Mesothelial cell of epicardium (in vitro differentiated cells): Measurements from ENCODE around the gene SCPEP1. TPM values are rescaled to one million over a fixed set of nuclear protein-coding genes. Genes with fewer than 3 reads are reported as not detected.

Source experiments
- DNase-seq, 2 experiments: peaks; one replicate each; pipeline ENCODE4 v3.0.0; 2021; ENCODE audit warnings: low spot score in 2 of 2; ENCODE audit not compliant: unreplicated experiment in 2 of 2
- H3K27ac Mint-ChIP-seq: 2 replicates; pipeline ENCODE4 v1.8.0; 2021; ENCODE audit warnings: mixed read lengths
- H3K27me3 Mint-ChIP-seq: 2 replicates; pipeline ENCODE4 v1.8.0; 2021; ENCODE audit warnings: low read depth, mixed read lengths
- H3K36me3 Mint-ChIP-seq: 2 replicates; pipeline ENCODE4 v1.8.0; 2021; ENCODE audit warnings: mixed read lengths
- H3K4me1 Mint-ChIP-seq: 2 replicates; pipeline ENCODE4 v1.8.0; 2021; ENCODE audit warnings: mixed read lengths
- H3K4me3 Mint-ChIP-seq: 2 replicates; pipeline ENCODE4 v1.8.0; 2021; ENCODE audit warnings: mild to moderate bottlenecking, moderate library complexity, mixed read lengths
- H3K9me3 Mint-ChIP-seq: 2 replicates; pipeline ENCODE4 v1.8.0; 2021; ENCODE audit warnings: mixed read lengths
- total RNA-seq: library from RNA; stranded (reverse); gene quantifications from 3 replicates; pipeline ENCODE4 v1.2.1, GENCODE V29; 2021
- TF ChIP-seq, protein P1 (sequence below): fragments of 200-600 bp; sonication (generic); IDR thresholded peaks from one replicate; pipeline ENCODE4 v1.5.0; 2021; ENCODE audit warnings: antibody characterized with exemption; ENCODE audit not compliant: unreplicated experiment

Gene SCPEP1
- total RNA-seq, 1 donor from 2014 or later = 49.1 TPM

DNA sequence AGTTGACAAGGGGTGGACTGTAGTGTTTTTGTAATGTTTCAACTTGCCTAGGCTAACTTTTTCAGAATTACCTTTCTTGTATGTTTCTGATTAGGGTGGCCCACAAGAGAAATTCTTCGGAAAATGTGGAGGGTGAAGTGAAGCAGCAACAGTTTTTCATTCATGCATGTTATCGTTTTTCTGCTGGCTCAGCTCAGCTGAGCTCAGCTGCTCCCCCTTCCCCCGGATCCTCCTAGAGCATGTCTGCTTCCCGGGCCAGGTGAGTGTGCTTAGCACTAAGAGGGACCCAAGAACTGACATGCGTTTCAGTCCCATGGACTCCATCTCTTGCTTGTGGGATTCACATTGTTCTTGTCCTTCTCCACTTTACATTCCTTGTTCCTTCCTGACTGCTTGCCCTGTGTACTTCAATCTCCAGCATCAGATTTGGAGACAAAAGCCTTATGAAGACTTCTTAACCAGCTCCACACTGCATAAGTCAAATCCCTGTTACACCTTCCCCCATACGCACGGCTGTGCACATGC lies 33.6 kb downstream of the SCPEP1 start:
- peaks cover 11% of the 10 kb centered on the region for H3K4me1 Mint-ChIP-seq
- no peak for DNase-seq
- no peaks in the 10 kb centered on the region for H3K9me3 Mint-ChIP-seq
- TF ChIP-seq, protein P1, sequence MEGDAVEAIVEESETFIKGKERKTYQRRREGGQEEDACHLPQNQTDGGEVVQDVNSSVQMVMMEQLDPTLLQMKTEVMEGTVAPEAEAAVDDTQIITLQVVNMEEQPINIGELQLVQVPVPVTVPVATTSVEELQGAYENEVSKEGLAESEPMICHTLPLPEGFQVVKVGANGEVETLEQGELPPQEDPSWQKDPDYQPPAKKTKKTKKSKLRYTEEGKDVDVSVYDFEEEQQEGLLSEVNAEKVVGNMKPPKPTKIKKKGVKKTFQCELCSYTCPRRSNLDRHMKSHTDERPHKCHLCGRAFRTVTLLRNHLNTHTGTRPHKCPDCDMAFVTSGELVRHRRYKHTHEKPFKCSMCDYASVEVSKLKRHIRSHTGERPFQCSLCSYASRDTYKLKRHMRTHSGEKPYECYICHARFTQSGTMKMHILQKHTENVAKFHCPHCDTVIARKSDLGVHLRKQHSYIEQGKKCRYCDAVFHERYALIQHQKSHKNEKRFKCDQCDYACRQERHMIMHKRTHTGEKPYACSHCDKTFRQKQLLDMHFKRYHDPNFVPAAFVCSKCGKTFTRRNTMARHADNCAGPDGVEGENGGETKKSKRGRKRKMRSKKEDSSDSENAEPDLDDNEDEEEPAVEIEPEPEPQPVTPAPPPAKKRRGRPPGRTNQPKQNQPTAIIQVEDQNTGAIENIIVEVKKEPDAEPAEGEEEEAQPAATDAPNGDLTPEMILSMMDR = no peak
- no peak overlapping the region for H3K27ac Mint-ChIP-seq
- no peak overlapping the region for H3K4me3 Mint-ChIP-seq
- H3K36me3 Mint-ChIP-seq = no peaks in the 10 kb centered on the region
- no peaks in the 10 kb centered on the region for H3K27me3 Mint-ChIP-seq

DNA sequence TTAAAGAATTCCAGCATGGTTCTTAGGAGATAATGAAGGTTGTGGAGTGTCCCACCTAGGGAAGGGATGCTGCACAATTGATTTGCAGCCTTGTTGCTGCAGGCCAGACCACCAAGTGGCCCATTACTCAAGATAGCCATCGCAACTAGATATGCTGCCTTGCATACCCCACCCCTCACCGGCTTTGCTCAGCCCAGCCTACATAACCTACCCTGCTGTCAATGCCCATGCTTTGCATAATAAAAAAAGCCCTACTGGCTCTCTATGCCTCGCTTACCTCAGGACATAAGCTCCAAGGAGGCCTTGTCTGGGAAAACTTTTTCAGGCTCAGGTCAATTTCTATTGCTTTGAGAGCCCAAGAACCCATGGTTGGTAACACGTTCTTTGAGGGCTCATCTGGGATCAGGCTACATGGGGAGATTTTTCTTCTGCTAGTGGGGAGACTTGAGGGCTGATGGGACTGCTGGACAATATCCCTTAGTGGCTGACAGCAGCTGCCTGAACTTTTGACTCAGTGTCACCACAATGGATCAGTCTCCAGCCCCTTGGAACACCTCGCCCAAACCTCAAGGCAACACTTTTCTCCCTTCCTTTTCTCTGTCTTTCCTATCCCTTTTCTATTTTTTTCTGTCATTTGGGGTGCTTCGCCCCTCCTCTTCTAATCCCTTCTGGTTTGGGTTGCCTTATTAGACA lies 38.3 kb downstream of the SCPEP1 start:
- no peak for DNase-seq
- Mint-ChIP-seq H3K4me1 (peaks cover 12% of the 10 kb centered on the region), H3K36me3 (no peaks in the 10 kb centered on the region), H3K27me3 (no peaks in the 10 kb centered on the region), H3K27ac (no peak overlapping the region), H3K9me3 (no peaks in the 10 kb centered on the region), H3K4me3 (no peak overlapping the region)
- TF ChIP-seq, protein P1 = no peak

DNA sequence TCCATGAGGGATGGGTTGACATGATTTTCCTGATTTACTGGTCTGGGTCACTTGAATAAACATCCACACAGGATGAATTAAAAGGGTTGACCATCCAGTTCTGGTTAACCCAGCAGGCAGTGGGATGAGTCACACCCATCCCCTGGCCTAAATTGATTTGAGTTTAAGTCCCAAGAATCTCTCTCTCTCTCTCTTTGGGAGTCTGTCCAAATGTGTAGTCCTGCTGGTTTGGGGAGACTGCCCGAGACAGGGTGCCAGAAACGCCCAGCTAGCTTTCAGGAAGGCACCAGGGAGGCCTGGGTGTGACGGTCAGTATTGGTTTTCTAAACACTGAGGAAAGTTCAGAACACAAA lies 38.8 kb downstream of the SCPEP1 start:
- DNase-seq = no peak
- TF ChIP-seq, protein P1 = no peak
- Mint-ChIP-seq H3K27ac (no peak overlapping the region), H3K27me3 (no peaks in the 10 kb centered on the region), H3K36me3 (no peaks in the 10 kb centered on the region), H3K4me3 (no peak overlapping the region), H3K4me1 (peaks cover 11% of the 10 kb centered on the region), H3K9me3 (no peaks in the 10 kb centered on the region)

DNA sequence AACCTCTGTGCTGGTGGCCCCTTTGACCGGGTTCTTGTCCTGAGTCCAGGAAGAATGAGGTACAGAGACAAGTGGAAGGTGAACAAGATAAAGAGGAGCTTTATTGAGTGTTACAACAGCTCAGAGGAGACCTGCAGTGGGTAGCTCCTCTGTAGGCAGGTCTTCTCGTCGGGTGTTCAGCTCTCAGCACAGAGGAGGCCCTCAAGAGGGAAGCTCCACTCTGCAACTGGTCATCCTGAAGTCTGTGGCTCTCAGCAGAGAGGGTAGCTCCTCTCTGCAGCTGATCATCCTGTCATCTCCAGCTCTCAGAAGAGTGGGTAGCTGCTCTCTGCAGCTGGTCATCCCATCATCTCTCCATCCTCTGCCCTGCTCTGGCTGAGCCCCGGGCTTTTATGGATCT lies 39.7 kb downstream of the SCPEP1 start:
- Mint-ChIP-seq H3K4me3 (no peak overlapping the region), H3K4me1 (peaks cover 11% of the 10 kb centered on the region), H3K27me3 (no peaks in the 10 kb centered on the region), H3K9me3 (no peaks in the 10 kb centered on the region), H3K36me3 (no peaks in the 10 kb centered on the region), H3K27ac (no peak overlapping the region)
- TF ChIP-seq, protein P1 = no peak
- no peak for DNase-seq

DNA sequence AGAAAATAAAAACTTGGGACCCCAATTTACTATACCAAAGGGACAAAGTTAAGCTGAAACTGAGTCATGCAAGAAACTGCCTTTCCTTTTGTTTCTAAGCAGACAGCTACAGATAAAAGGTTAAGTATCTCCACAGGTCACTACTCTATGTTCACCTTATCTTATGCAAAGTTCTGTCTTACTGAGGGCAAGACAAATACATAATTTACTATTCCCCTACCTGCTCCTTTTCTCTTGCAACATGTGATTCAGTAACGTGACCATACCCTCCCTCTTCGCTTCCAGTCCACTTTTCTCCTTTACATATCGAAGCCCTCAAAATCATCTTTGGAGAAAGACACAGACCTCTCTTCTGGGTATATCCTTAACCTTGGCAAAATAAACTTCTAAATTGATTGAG lies 42.3 kb downstream of the SCPEP1 start:
- H3K27ac Mint-ChIP-seq = no peak overlapping the region
- H3K36me3 Mint-ChIP-seq = no peaks in the 10 kb centered on the region
- peaks cover 7% of the 10 kb centered on the region for H3K9me3 Mint-ChIP-seq
- DNase-seq = no peak
- H3K27me3 Mint-ChIP-seq = no peaks in the 10 kb centered on the region
- TF ChIP-seq, protein P1 = no peak
- no peak overlapping the region for H3K4me3 Mint-ChIP-seq
- peaks cover 11% of the 10 kb centered on the region for H3K4me1 Mint-ChIP-seq
